Measurements from ENCODE around the gene INS. TPM values are rescaled to one million over a fixed set of nuclear protein-coding genes. Genes with fewer than 3 reads are reported as not detected.
"Not testable (repeated sequence)": the region's sequence is repeated elsewhere in the genome, so short reads cannot be mapped to it uniquely, and the experiment has no call there.

INS gene
- total and polyA plus RNA-seq, 2 of the 13 experiments (the other 11 are each of a cell fraction or from before 2014, with no cell fraction given), result not detected

- TF ChIP-seq ATRX (CRISPR knock-in tag; IDR thresholded peaks at IDR 0.05; ENCODE audit: borderline replicate concordance) (no peak), ZC3H4 (CRISPR knock-in tag; IDR thresholded peaks at IDR 0.05; ENCODE audit: borderline replicate concordance) (no peak), NRL (CRISPR knock-in tag; IDR thresholded peaks at IDR 0.05; ENCODE audit: borderline replicate concordance) (peak; percentile 68; the same call in 1 of the 2 replicates)
Observed at GRCh38 chr11:2194877-2195755, 34.1 kb upstream of the INS start (continued).

DNA sequence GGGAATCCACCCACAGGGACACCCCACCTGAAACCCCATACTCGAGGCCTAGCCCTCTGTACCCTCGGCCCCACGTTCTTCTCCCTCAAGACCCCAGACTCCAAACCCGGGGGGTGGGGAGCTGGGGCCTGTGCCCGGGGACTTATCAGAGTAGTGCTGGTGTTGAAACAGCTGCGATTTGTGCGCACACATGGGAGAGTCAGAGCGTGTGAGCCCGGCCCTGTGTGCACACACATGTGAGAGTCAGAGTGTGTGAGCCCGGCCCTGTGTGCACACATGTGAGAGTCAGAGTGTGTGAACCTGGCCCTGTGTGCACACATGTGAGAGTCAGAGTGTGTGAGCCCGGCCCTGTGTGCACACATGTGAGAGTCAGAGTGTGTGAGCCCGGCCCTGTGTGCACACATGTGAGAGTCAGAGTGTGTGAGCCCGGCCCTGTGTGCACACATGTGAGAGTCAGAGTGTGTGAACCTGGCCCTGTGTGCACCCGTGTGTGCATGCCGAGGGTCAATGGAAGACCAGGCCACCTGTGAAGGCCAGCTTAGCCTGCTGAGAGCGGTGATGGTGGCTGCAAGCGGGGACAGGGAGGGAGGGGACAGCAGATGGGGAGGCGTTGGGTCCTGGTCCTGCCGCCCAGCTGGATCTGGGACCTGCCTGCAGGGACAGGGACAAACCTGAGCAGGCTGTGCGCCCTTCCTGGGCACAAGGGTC is 33.0 kb upstream of the INS start:
- WGBS (ENCODE audit: low lambda C conversion rate), result 21% methylated on average over 7 of the region's 20 CpGs
- H3K27ac ChIP-seq (ENCODE audit: extremely low read length, insufficient read depth, low read length); FAIRE-seq; H3K4me3 ChIP-seq (replicated peaks in 1 of 3; ENCODE audit: insufficient read depth in 1 of 3, low read depth in 2 of 3, low read length in 3 of 3); intact Hi-C loops (cut with micrococcal nuclease; ENCODE audit: unreplicated experiment); H2AFZ ChIP-seq (ENCODE audit: low read length); H3K9me3 ChIP-seq (ENCODE audit: low read length); H3K9ac ChIP-seq (ENCODE audit: insufficient read depth, low read depth, low read length); ATAC-seq; H3K79me2 ChIP-seq (ENCODE audit: insufficient read depth, low read length); DNase-seq (ENCODE audit: low spot score); BruUV-seq (replicated peaks); H3K36me3 ChIP-seq (replicated peaks in 1 of 2; ENCODE audit: control insufficient read depth in 1 of 2, insufficient read depth in 2 of 2, low read length in 2 of 2); H4K20me1 ChIP-seq (ENCODE audit: insufficient read depth, low read length): not testable (repeated sequence)
- peak overlapping the region; percentile 7; the same call in 1 of the 2 replicates for H3K4me2 ChIP-seq (ENCODE audit: low read depth, low read length)
- in situ Hi-C loops (cut with HindIII; ENCODE audit: extremely low pct_ligation_motif_present, low pct_unique_long_range_greater_than_20kb), result loop anchor here (10.0 kb wide), 1 partner anchor 331 kb away; no protein-coding TSS in a partner anchor
- CTCF ChIA-PET (ENCODE audit: low intra/inter-chr PET ratio, low total read pairs), result interaction anchor here (1.8 kb wide), 1 partner anchor 105 kb away, joined by 8 read pairs; no protein-coding TSS in a partner anchor
- POLR2A ChIA-PET, result interaction anchor here (1.3 kb wide), 1 partner anchor 102 kb away, joined by 4 read pairs; no protein-coding TSS in a partner anchor
- H3K27me3 ChIP-seq (ENCODE audit: control insufficient read depth in 1 of 2, insufficient read depth in 2 of 2, low read length in 2 of 2), result peaks cover 12 to 44% of the 10 kb centered on the region in 2 experiments
- H3K4me1 ChIP-seq (ENCODE audit: insufficient read depth, low read length), result peaks cover 32% of the 10 kb centered on the region

Measured in HepG2 (cell line).